Iris pigment epithelial cell (primary cell): ENCODE data around the gene IKZF4.
"Not testable (repeated sequence)": the region's sequence is repeated elsewhere in the genome, so short reads cannot be mapped to it uniquely, and the experiment has no call there.

Experiments
- DNase-seq: peaks from one replicate; pipeline ENCODE4 v3.0.0-alpha.2; 2011; ENCODE audit warnings: low read depth

The IKZF4 gene

DNA sequence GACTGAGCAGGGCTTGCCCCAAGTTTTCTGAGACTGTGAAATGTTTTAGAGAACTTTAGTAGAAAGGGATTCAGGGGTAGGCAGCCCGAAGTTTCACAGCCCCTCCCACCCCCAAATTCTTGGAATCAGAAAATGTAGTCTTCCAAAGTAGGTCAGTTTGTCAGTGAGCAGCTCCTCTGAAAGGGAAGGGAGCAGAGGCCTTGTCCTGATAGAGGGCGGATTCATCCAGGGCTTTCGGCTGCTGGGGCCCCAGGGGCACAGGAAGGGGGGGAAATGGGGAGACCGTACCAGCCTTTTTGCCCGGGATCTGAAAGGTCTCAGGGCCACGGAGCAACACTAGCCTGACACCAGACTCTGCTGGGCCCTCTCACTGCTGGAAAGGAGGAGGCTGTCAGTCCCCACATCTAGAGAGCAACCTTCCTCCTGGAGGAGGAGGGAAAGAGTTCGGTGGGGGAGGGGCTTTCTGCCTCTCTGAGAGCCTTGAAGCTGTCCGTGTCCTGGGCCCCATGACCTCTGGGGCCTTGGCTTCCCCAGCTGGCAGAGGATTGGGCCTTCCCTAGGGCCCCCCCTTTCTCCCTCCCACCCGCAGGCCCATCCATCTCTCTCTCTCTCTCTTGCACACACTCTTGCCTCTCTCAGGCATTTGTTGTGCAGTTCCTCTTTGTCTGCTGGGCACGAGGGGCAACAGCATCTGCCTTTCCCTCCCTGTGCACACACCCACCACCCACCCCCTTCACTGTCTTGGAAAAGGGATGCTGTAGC lies at the start of gene IKZF4:
Gene IKZF4 (plus strand): TSS at position 621 of the 762 bp plus-strand sequence. CDS start 451 bp downstream, outside the sequence.
- peak; percentile 28 for DNase-seq

DNA sequence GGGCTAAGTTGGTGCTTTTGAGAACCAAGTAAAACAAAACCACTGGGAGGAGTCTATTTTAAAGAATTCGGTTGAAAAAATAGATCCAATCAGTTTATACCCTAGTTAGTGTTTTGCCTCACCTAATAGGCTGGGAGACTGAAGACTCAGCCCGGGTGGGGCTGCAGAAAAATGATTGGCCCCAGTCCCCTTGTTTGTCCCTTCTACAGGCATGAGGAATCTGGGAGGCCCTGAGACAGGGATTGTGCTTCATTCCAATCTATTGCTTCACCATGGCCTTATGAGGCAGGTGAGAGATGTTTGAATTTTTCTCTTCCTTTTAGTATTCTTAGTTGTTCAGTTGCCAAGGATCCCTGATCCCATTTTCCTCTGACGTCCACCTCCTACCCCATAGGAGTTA lies 48.8 kb upstream of the IKZF4 start:
- peak; percentile 84 for DNase-seq

DNA sequence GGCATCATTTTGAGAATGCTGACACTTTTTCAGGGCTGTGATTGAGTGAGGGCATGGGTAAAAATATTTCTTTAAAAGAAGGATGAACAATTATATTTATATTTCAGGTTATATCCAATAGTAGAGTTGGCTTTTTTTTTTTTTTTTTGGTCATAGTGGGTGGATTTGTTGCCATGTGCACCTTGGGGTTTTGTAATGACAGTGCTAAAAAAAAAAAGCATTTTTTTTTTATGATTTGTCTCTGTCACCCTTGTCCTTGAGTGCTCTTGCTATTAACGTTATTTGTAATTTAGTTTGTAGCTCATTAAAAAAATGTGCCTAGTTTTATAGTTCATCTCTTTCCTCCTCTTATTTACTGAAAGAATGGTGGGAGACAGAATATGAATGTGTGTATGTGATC lies 48.4 kb upstream of the IKZF4 start:
- DNase-seq = no peak

DNA sequence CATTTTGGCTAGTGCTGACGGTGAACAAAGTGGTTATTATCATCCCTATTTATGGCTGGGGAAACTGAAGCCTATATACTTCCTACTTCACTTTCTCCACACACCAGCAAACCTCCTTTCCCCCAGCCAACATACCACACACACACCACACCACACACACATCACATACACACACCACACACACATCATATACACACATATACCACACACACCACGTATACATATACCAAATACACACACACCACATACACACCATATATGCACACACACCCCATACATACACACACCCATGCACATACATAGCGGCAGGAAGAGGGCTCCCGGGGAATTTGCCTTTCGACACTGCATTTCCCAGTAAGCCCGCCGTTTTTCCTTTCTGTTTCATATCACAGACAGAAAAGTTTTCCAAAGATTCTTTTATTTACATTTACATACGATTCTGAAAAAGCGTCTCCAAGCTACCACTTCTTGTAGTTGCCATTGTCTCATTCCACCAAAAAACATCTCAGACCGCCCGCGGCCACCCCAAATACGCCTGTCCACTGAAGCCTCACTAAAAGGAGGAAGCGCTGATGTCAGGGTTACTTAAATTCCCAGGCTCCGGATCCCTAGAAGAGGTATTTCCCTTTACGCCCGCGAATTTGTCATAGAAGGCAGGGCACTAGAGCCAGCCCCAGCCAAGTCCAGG lies 47.8 kb upstream of the IKZF4 start:
- peak; percentile 53 for DNase-seq

DNA sequence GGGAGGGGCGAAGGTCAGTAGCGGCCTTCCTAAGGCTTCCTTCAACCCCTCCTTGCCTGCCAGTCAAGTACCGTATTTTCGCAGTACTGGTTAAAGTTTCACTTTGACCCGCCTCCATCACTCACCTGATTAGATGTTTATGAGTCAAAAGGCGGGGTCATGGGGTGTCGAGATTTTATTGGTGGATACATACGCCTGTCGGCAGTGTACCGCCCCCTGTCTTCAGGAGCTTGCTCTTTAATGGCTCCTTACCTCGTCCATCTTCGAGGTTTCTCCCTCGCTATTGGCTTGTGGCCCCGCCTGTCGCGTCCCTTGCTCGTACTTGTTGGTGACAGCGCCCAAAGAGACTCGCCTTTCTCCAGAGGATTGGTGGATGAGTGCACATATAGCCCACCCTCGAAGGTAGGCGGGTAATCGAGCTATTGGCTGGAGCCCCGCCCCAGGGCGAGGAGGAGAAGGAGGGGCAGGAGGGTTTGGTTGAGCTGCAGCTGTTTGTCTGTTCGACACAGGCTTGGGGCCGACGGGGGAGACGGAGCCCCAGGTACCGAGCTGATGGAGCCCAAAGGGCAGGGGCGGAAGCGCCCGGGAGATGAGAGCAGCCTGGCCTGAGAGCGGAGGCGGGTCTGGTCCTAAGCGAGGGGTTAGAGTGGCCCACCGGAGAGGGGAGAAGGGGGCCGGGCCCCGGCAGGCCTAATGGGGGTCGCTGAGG lies 47.1 kb upstream of the IKZF4 start, which contains the start of gene RAB5B:
Gene RAB5B (plus strand): TSS at position 480 of the 709 bp plus-strand sequence. CDS start 12,883 bp downstream, outside the sequence.
- DNase-seq = peak; percentile 100

DNA sequence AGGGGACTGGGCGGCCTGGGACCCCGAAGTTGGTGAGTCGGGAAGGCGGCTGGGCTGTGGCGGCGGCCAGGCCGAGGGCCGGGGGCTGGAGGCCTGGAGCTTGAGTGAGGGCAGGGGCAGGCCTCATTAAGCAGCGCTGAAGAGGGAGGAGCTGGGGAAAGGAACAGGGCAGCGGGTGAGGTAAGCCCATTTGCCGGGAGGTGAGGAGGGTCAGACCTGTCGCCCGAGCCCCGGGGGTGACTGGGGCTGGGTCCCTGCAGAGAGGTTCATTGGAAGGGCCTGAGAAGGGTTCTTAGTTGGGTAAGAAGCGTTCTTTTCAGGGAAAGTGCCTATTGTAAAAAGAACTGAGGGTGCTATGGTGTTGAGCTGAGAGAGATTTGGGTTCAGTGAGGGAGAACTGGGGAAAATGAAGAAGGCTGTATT lies 46.5 kb upstream of the IKZF4 start:
- peak; percentile 65 for DNase-seq

DNA sequence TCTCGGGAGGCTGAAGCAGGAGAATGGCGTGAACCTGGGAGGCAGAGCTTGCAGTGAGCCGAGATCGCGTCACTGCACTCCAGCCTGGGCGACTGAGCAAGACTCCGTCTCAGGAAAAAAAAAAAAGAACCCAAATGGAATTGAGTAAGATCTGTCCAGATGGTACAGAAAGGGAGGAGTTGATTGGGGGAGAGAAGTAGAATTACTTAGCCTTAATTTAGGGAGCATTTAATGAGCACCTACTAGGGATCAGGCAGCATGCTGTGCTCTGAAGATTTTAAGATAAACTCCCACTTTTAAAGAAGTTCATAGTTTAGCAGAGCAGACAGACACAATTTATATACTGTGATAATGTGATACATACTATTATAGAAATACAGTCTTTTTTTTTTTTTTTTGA lies 42.5 kb upstream of the IKZF4 start:
- DNase-seq = no peak

DNA sequence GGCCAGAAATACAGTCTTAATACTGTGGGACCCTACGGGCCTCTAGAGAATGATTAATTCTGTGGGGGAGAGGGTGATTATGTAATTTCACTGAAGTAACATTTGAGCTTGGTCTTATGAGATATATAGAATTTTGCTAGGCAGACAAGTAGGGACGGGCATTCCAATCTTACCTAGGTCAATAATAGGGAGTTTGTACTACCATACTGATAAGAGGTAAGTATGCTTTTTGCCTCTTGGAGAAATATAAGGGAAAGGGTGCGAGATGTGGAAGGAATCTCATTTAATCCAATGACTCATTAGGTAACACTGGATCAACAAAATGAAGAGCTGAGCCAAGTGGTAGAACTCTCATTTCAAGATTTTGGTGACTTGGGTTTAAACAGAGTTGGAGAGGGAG lies 41.8 kb upstream of the IKZF4 start:
- no peak for DNase-seq

DNA sequence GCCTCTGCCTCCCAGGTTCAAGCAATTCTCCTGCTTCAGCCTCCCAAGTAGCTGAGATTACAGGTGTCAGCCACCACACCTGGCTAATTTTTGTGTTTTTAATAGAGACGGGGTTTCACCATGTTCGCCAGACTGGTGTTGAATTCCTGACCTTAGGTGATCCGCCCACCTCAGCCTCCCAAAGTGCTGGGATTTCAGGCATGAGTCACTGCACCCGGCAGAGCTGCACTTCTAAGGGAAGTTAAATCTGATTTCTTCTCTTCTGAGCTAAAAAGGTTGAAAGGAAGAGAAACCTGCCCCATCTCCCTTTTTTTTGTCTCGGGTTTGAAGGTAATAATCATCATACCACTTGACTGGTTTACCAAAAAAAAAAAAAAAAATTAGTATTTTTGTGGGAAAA lies 39.0 kb upstream of the IKZF4 start:
- peak; percentile 42 for DNase-seq

DNA sequence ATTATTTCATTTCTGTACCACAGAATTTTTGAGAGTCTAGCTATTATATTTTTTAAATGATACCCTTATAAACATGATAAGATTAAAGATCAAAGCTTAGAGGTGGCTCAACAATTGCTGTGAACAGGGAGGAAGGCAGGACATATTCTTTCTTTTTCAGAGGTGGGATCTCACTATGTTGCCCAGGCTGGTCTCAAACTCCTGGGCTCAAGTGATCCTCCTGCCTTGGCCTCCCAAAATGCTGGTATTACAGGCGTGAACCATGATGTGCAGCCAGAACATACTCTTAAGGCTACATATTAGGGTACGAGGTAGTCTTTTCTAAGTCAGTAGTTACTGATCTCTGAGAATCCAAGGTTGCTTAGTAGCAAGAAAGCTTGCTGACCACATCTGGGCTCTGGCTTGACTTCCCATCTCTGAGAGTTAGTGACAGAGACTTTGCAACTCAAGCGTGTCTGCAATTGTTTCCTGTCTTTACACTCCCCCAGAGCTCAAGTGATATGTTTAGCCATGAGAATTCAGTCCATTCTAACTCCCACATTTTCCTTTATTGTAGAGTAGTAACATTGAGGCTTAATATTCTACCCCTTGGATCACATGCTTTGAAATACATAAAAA lies 38.4 kb upstream of the IKZF4 start:
- no peak for DNase-seq

DNA sequence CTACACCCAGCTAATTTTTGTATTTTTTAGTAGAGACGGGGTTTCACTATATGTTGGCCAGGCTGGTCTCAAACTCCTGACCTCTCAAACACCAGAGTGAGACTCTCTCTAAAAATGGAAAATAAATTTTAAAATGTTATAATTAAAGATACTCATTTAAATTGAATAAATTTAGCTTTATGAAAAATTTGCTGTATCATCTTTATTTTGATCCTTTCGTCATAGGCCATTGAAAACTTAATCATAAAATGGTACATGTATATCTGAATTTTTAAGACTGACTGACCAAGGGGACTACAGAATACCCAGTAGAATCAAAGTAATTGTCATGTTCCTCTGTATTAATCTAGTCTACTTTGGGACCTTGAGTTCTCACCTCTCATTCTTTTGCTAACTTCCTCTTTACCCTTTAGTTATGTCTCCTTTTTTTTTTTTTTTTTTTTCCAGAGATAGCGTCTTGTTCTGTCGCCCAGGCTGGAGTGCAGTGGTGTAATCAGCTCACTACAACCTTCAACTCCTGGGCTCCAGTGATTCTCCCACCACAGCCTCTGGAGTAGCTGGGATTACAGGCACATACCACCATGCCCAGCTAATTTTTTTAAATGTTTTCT lies 37.5 kb upstream of the IKZF4 start:
- no peak for DNase-seq

DNA sequence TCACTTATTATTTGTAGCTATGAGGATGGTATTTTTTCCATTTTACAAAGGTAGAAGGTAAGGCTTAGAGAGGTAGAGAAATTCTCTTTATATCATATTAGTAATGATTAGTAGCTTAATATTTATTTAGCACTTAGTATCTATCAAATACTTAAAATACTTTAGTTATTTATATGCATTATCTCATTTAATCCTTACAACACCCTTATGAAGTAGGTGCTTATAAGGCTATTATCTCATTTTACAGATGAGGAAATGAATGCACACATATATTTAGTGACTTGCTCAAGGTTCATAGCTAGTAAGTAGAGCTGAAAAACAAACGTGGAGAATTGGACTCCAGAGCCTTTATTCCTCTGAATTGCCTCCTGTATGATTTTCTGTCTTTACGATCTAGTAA lies 36.0 kb upstream of the IKZF4 start:
- no peak for DNase-seq

DNA sequence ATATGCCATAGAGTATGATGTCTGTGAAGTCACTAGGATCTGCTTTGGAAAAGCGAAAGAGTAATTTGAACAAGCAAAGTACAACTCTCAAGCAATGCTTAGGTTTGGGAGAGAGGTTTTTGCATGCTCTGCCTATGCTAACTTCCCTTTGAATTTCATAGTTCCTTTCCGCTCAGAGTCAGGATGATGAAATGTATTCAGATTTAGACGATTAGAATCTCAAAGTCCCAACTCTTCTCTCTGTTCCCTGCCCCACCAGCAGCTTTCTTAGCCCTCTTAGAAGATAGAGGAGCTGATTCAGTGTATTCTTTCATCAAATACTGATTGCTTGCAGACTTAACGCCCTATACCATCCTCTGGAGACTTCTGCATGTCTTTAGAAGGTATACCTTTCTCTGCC lies 35.5 kb upstream of the IKZF4 start:
- no peak for DNase-seq

DNA sequence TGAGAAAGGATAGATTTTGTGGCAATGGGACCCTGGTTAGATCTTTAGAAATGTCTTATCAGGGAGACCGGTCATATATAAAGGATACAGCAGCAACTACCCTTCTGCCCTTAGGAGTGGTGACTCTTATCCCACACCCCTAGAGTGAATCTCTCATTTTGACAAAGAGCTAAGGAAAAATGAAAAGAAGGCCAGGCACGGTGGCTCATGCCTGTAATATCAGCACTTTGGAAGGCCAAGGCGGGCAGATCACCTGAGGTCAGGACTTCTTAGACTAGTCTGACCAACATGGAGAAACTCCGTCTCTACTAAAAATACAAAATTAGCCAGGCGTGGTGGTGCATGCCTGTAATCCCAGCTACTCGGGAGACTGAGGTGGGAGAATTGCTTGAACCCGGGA lies 34.9 kb upstream of the IKZF4 start:
- DNase-seq = not testable (repeated sequence)

DNA sequence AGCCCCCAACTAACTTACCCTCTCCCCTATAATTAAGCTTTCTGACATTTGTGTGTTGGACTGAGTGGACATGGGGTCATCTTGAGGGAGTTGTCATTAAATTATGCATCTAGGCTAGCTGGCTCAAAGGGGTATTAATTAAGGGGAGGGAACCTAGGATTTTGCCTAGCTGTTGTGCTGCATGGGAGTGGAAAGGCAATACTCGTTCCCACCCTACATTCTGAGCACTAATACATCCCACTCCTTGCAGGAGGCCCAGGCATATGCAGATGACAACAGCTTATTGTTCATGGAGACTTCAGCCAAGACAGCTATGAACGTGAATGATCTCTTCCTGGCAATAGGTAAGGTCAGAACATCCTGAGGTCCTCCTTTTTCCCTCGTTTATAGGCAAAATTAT lies 29.7 kb upstream of the IKZF4 start:
- no peak for DNase-seq

DNA sequence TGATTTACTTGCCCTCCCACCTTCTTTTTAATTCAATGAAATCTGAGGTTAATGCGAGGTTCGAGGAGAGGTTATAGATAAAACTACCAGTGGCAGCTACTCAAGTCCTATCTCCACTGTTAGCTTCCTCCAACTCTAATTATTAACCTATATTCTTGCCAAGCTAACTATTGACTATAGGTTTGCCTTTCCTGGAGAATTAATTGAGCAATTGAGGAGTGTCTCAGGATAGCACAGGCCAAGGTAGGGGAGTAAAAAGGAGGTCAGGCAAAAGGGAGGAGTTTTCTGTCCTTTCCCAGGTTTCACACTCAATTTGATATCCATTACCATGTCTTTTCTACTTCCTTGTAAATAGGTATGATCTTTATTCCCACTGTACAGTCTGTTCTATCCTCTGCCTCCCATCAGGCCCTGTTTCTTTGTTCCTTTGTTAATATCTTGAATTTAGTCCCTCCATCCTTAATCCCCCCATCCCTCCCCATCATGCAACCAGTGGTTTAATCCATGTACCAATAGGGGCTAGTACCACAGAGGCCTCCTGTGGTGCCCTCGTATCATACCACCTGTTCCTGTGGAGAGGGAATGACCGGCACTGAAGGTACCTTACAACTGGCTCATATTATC lies 27.5 kb upstream of the IKZF4 start:
- DNase-seq = no peak

DNA sequence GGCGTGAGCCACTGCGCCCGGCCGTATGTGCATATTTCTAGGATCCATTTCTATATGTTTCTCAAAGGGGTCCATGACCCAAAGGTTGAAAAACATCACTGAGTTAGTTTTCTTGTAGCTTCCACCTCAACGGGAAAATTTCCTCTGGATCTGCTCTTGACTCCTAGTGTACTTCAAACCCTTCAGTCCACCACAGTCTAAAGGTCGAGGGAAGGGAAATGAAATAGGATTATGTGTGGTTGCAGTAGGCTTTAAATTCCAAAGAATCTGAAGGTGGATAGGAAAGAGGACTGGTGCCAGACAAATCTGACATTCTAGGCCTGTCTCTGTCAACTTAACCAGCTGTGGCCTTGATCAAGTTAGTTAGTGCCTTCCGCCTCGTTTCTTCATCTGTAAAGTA lies 25.5 kb upstream of the IKZF4 start:
- DNase-seq = no peak

DNA sequence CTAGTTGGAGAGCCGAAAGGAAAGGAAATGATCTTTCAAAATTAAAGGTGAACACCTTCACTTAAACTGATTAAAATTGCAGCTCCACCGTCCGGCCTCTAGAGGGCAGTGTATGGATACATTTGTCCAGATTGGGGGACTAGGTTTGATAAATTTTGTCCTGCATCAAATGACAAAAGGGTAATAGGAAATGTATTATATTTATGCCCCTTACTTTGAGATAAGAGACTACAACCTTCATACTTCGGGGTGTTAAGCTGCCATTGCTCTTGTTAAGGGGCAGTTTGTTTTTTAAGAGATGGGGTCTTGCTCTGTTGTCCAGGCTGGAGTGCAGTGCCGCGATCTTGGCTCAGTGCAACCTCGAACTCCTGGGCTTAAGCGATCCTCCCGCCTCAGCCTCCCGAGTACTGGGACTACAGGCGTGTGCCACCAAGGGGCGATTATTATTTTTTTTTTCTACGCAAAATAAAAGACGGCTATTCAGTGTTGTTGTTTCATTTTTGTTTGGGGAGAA lies 24.6 kb upstream of the IKZF4 start:
- DNase-seq = peak; percentile 56

DNA sequence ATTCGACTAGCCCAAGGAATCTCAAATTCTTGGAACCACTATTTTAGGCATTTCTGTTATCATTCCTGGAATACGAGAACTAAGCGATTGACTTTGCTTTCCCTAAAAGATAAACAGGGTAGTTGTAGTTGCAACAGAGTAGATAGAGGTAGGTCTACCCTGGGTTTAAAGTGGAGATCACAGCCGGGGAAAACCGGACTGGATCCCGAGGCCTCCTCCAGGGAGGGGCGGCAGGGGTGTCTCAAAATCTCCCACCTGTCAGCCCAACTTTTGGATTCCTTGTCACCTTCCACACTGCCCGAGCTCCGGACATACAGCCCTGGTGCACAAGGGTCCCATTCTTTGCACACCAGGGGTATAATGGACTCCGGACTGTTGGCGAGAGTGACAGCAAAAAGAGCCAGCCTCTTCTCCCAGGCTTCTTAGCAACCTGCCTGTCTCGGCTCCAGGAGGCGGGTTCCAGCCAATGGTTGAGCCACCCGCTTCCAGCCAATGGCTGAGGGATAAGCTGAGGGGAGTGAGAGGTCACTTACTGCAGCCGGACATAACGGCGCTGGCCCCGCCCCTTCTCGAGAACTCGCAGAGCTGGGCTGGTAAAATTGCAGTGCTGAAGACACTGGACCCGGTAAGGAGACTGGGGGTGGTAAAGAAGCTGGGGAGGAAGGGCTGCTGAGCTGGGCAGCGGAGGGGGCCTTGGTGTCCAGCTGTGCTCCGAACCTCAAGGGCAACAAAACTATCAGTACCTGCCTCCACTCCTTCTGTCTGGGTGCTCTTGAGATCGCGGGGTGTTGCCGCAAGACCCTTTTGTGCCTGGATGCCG lies 23.9 kb upstream of the IKZF4 start, which contains the start of gene SUOX:
Gene SUOX (plus strand): TSS at position 562 of the 820 bp plus-strand sequence. CDS start 4,946 bp downstream, outside the sequence.
- DNase-seq = peak; percentile 99

DNA sequence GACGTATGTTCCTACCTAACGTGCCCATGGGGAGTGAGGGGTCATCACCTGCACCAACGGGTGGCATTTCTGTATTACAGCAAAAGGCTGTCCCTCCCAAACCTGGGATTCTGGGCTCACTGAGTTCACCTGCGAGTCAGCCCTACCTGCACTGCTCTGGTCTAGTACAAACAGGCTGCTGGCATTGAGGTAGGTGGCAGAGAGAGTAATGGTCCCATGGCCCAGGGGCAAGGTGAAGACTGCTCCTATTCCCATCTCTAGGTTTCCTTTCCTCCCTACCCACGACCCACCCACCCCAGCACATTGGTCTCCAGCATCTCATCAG lies 23.3 kb upstream of the IKZF4 start:
- DNase-seq = no peak
